GM21447 (cell line): Measurements from ENCODE around the gene CYLC1.

Source experiments
- ATAC-seq: cut with Tn5 transposase; IDR thresholded peaks from one replicate; pipeline ENCODE4 v1.9.1; 2021; ENCODE audit not compliant: unreplicated experiment

CYLC1 gene, protein sequence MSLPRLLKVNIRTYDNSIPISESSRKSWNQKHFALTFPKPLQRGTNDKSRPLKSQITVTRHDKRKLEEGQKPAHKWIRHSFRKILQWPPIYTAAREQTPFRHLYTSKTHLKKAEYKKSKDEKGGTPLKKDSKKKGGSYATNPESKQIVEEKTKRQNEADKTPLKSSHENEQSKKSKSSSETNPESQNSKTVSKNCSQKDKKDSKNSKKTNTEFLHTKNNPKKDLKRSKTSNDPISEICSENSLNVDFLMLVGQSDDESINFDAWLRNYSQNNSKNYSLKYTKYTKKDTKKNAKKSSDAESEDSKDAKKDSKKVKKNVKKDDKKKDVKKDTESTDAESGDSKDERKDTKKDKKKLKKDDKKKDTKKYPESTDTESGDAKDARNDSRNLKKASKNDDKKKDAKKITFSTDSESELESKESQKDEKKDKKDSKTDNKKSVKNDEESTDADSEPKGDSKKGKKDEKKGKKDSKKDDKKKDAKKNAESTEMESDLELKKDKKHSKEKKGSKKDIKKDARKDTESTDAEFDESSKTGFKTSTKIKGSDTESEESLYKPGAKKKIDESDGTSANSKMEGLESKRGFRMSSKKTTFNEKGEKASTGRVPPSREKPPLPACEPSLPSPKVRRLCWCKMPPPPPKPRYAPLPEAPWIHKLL

GRCh38 chrX:83860846-83861245, at the start of gene CYLC1:
Gene CYLC1, plus strand, starts transcription at chrX:83861146. Its CDS starts 37 bp downstream, at chrX:83861183.
- ATAC-seq, result no peak

DNA sequence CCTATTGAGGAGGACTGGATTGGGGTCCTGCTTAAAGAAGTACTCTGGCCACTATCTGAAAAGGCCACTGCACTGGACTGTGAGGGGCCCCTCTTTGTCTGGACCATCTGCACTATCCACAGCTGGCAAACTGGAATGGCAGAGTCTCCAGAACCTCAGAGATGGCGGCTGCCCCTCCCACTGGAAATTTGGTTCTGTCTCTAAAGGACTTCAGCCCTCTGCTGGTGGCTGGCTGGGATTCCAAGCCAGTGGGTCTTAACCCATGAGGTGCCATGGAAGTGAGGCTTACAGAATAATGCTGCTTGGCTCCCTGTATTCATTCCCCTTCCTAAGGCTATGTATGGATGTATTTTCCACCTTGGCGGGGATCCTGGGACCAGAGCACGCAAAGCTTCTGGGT, 41.6 kb upstream of the CYLC1 start:
- ATAC-seq, result no peak

DNA sequence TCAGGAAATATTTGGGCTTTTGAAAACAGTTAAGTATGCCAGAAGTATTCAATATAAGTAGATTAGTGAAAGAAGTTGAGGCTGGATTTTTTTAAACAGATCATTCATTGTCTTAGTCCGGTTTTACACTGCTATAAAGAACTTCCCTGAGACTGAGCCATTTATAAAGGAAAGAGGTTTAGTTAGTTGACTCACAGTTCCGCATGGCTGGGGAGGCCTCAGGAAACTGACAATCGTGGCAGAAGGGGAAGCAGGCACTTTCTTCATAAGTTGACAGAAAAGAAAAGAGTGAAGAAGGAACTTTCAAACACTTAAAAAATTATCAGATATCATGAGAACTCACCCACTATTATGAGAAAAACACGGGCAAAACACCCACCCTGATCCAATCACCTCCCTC, 31.1 kb upstream of the CYLC1 start:
- ATAC-seq, result no peak

DNA sequence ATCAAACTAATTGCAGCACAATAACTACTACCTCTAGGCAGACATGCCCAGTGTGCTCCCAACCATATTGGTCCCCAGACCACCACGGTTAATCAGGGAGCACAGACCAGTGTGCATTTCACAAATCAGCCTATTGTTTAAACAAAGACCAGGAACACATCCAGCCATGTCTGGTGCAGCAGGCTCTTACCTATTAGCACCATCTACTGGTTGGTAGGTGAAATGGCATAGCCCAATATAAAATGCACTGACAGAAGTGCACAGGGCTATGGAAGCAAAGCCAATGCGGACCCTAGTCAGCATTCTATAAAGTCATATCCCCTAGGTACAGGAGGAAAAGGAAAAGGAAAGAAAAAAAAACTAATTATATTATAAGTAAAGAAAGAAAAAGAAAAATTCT, 15.5 kb upstream of the CYLC1 start:
- ATAC-seq, result peak; percentile 83

- ATAC-seq, result no peak
Observed at GRCh38 chrX:83847339-83847738, 13.6 kb upstream of the CYLC1 start.

DNA sequence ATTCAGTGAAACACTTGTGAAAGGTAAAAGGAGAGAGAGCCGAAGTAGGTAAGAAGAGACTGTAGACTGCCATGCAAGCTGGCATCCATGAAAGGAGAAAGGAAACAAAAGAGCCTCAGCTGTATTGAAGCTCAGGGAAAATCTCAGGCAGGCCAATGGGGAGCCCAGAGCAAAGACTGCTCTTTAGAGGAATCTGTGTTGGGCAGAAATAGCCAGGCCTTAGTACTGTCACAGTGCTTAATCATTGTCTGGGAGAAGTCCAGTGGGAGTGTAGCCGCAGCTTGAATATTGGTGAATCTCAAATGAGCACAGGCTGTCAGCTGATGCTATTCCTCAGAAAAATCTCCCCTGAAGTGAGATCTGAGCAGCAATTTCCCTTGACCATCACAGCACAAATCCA, 27.6 kb downstream of the CYLC1 start:
- ATAC-seq, result no peak

GRCh38 chrX:83892433-83892832, 31.5 kb downstream of the CYLC1 start:
- no peak for ATAC-seq

- ATAC-seq, result no peak
Observed at GRCh38 chrX:83906921-83907320, 46.0 kb downstream of the CYLC1 start.

GRCh38 chrX:83916525-83916924, 55.6 kb downstream of the CYLC1 start:
- no peak for ATAC-seq

- ATAC-seq, result no peak
Observed at GRCh38 chrX:83934220-83934619, 73.3 kb downstream of the CYLC1 start.
